HepG2 (cell line): ENCODE results near the gene PIANP. TPM values are rescaled to one million over a fixed set of nuclear protein-coding genes. Genes with fewer than 3 reads are reported as not detected.

Experiments
- ATF2 ChIP-seq: sonication (generic); formaldehyde crosslinking; IDR thresholded peaks from 2 replicates; pipeline ENCODE4 v1.4.0; 2020; ENCODE audit warnings: missing genetic modification reagents
- DZIP1 ChIP-seq: sonication (generic); formaldehyde crosslinking; IDR thresholded peaks from 2 replicates; pipeline ENCODE4 v1.5.0; 2020; ENCODE audit warnings: mild to moderate bottlenecking, missing genetic modification reagents
- HDAC1 ChIP-seq: sonication (generic); formaldehyde crosslinking; IDR thresholded peaks from 2 replicates; pipeline ENCODE4 v1.5.1; 2020; ENCODE audit warnings: mild to moderate bottlenecking, missing genetic modification reagents
- KAT2B ChIP-seq: fragments of 150-350 bp; IDR thresholded peaks from 2 replicates; pipeline ENCODE4 v1.6.1; 2014; ENCODE audit warnings: low read depth, low read length, borderline replicate concordance
- MATR3 ChIP-seq: sonication (generic); formaldehyde crosslinking; IDR thresholded peaks from 2 replicates; pipeline ENCODE4 v1.4.0; 2020; ENCODE audit warnings: missing genetic modification reagents
- MLXIP ChIP-seq: sonication (generic); formaldehyde crosslinking; IDR thresholded peaks from 2 replicates; pipeline ENCODE4 v1.9.0; 2021; ENCODE audit warnings: missing genetic modification reagents, borderline replicate concordance
- MNT ChIP-seq: fragments of 450-650 bp; IDR thresholded peaks from 2 replicates; pipeline ENCODE4 v1.6.1; 2016
- SALL1 ChIP-seq: sonication (generic); formaldehyde crosslinking; IDR thresholded peaks from 2 replicates; pipeline ENCODE4 v1.8.0; 2022; ENCODE audit warnings: mild to moderate bottlenecking, missing genetic modification reagents
- SPEN ChIP-seq: sonication (generic); formaldehyde crosslinking; IDR thresholded peaks from 2 replicates; pipeline ENCODE4 v1.5.1; 2020; ENCODE audit warnings: low read depth, mild to moderate bottlenecking, missing genetic modification reagents
- TBL1XR1 ChIP-seq: fragments of 150-350 bp; IDR thresholded peaks from 2 replicates; pipeline ENCODE4 v1.6.1; 2014; ENCODE audit warnings: borderline replicate concordance, low read length; ENCODE audit not compliant: partially characterized antibody
- TCF7L2 ChIP-seq: IDR thresholded peaks from 2 replicates; pipeline ENCODE4 v1.6.1; 2011; ENCODE audit warnings: mild to moderate bottlenecking, low read depth, low read length, moderate library complexity
- ZNF557 ChIP-seq: sonication (generic); formaldehyde crosslinking; IDR thresholded peaks from 2 replicates; pipeline ENCODE4 v1.4.0; 2020; ENCODE audit warnings: missing genetic modification reagents
- polyA plus RNA-seq, 8 experiments: library from polyadenylated mRNA; depleted of rRNA in 3 of 8; stranded (reverse) in 7 of 8; unstranded in 1 of 8; fragments of >200 nt; fragmentation: Illumina TruSeq in 4 of 8; extraction: Trizol in 4 of 8; gene quantifications; 2 replicates each; pipeline versions ENCODE4 v1.2.1 to v1.2.3, GENCODE V29; 2011 to 2016; ENCODE audit warnings: low read depth in 4 of 8, missing spikeins in 1 of 8, mixed read lengths in 1 of 8; ENCODE audit not compliant: insufficient read depth in 1 of 8
- total RNA-seq, 5 experiments: library from RNA; depleted of rRNA; stranded (reverse); fragments of >200 nt; fragmentation: Illumina TruSeq; extraction: Trizol; gene quantifications; 2 replicates each; pipeline ENCODE4 v1.2.3, GENCODE V29; 2016; ENCODE audit warnings: low read depth in 1 of 5

The PIANP gene
- total and polyA plus RNA-seq, 2 of the 13 experiments (the other 11 are each of a cell fraction or from before 2014, with no cell fraction given), result not detected

- peak; percentile 95; the same call in 1 of the 2 replicates for TF ChIP-seq DZIP1 (CRISPR knock-in tag)
- TF ChIP-seq TCF7L2, result no peak
- peak; percentile 61; the same call in 1 of the 2 replicates for TF ChIP-seq MLXIP
- peak; percentile 88; the same call in 1 of the 2 replicates for TF ChIP-seq ZNF557
- peak; percentile 90 for TF ChIP-seq HDAC1 (CRISPR knock-in tag)
- TF ChIP-seq MATR3, result no peak
- TF ChIP-seq MNT, result peak; percentile 97
- peak; percentile 98 for TF ChIP-seq SPEN
- TF ChIP-seq SALL1, result peak; percentile 92
- no peak for TF ChIP-seq KAT2B
- TF ChIP-seq TBL1XR1, result no peak
- peak; percentile 87 for TF ChIP-seq ATF2 (CRISPR knock-in tag)
These were observed 23.2 kb upstream of the PIANP start, which contains the start of gene COPS7A (continued) for GRCh38 chr12:6723607-6724408.
